OCI-LY3 (cell line): ENCODE data around the gene GRID1.

ENCODE experiments used
- H2AFZ ChIP-seq: fragments of 200-600, 300-600 bp; shearing (Covaris generic); 2 replicates; pipeline ENCODE4 v1.6.0; 2014; ENCODE audit warnings: antibody characterized with exemption, low read depth, low read length
- H3K27ac ChIP-seq: fragments of 200-600, 300-600 bp; sonication (generic); 2 replicates; pipeline ENCODE4 v1.5.1; 2014; ENCODE audit warnings: mild to moderate bottlenecking, low read length, moderate library complexity, mixed read lengths
- H3K27me3 ChIP-seq: fragments of 200-600, 300-600 bp; sonication (generic); 2 replicates; pipeline ENCODE4 v1.6.1; 2014; ENCODE audit warnings: low read depth, low read length, mixed read lengths
- H3K36me3 ChIP-seq: fragments of 200-600, 300-600 bp; sonication (generic); replicated peaks from 2 replicates; pipeline ENCODE3; 2014; ENCODE audit warnings: low read depth, low read length, mixed read lengths
- H3K4me1 ChIP-seq: fragments of 300-600, 200-600 bp; sonication (generic); 2 replicates; pipeline ENCODE4 v1.6.1; 2014; ENCODE audit warnings: low read length, mixed read lengths
- H3K4me2 ChIP-seq: fragments of 200-600, 300-600 bp; sonication (generic); 2 replicates; pipeline ENCODE4 v1.6.1; 2014; ENCODE audit warnings: low read length, mixed read lengths
- H3K4me3 ChIP-seq: fragments of 300-600, 200-600 bp; sonication (generic); 2 replicates; pipeline ENCODE4 v1.5.1; 2014; ENCODE audit warnings: antibody characterized with exemption, mild to moderate bottlenecking, low read length, moderate library complexity
- H3K79me2 ChIP-seq: fragments of 300-600, 200-600 bp; shearing (Covaris generic); 2 replicates; pipeline ENCODE4 v1.6.1; 2014; ENCODE audit warnings: mild to moderate bottlenecking, low read length, mixed read lengths
- H3K9ac ChIP-seq: fragments of 300-600, 200-600 bp; shearing (Covaris generic); 2 replicates; pipeline ENCODE4 v1.6.0; 2014; ENCODE audit warnings: mild to moderate bottlenecking, low read length, moderate library complexity
- H3K9me3 ChIP-seq: fragments of 200-600, 300-600 bp; shearing (Covaris generic); 2 replicates; pipeline ENCODE4 v1.6.1; 2014; ENCODE audit warnings: low read length, mixed read lengths; ENCODE audit not compliant: insufficient read depth
- H4K20me1 ChIP-seq: fragments of 200-600, 300-600 bp; sonication (generic); 2 replicates; pipeline ENCODE4 v1.6.1; 2016; ENCODE audit warnings: low read length, mixed read lengths; ENCODE audit not compliant: insufficient read depth
- CTCF ChIP-seq: fragments of 200-600, 300-600 bp; sonication (generic); IDR thresholded peaks from 2 replicates; pipeline ENCODE4 v1.5.1; 2014; ENCODE audit warnings: antibody characterized with exemption, low read length, low read depth
- EZH2phosphoT487 ChIP-seq: fragments of 200-600 bp; shearing (Covaris generic); IDR thresholded peaks from 2 replicates; pipeline ENCODE4 v1.6.1; 2018; ENCODE audit warnings: antibody characterized with exemption, mixed run types, low read depth

The GRID1 gene

GRCh38 chr10:86400705-86401587 is 34.4 kb upstream of the GRID1 start:
- peak overlapping the region; percentile 66 for H3K9ac ChIP-seq

GRCh38 chr10:86399879-86400704 is 33.5 kb upstream of the GRID1 start:
- H3K36me3 ChIP-seq = no peaks in the 10 kb centered on the region
- H3K79me2 ChIP-seq = no peaks in the 10 kb centered on the region
- TF ChIP-seq EZH2phosphoT487 (no peak), CTCF (peak; percentile 73)
- no peaks in the 10 kb centered on the region for H4K20me1 ChIP-seq
- H3K9ac ChIP-seq = peak overlapping the region; percentile 66
- H3K27ac ChIP-seq = peak overlapping the region; percentile 13; the same call in 1 of the 2 replicates
- peaks cover 9% of the 10 kb centered on the region for H3K4me1 ChIP-seq
- peak overlapping the region; percentile 84 for H2AFZ ChIP-seq
- H3K9me3 ChIP-seq = no peaks in the 10 kb centered on the region
- H3K27me3 ChIP-seq = no peaks in the 10 kb centered on the region
- H3K4me2 ChIP-seq = peak overlapping the region; percentile 80
- peak overlapping the region; percentile 92 for H3K4me3 ChIP-seq

More at GRCh38 chr10:86400705-86401587, 34.4 kb upstream of the GRID1 start:
- TF ChIP-seq EZH2phosphoT487 = no peak
- no peak for TF ChIP-seq CTCF
- Histone ChIP-seq H3K4me1 (peaks cover 7% of the 10 kb centered on the region), H3K79me2 (no peaks in the 10 kb centered on the region), H3K27me3 (no peaks in the 10 kb centered on the region), H2AFZ (peak overlapping the region; percentile 56), H3K27ac (no peak overlapping the region), H3K36me3 (no peaks in the 10 kb centered on the region), H4K20me1 (no peaks in the 10 kb centered on the region), H3K9me3 (no peaks in the 10 kb centered on the region), H3K4me3 (peak overlapping the region; percentile 92), H3K4me2 (peak overlapping the region; percentile 80)

- peak overlapping the region; percentile 27; the same call in 1 of the 2 replicates for H3K9ac ChIP-seq
- no peak overlapping the region for H3K27ac ChIP-seq
- H3K9me3 ChIP-seq = no peaks in the 10 kb centered on the region
- no peaks in the 10 kb centered on the region for H3K79me2 ChIP-seq
- H4K20me1 ChIP-seq = no peaks in the 10 kb centered on the region
- peak overlapping the region; percentile 80 for H3K4me2 ChIP-seq
- H3K27me3 ChIP-seq = no peaks in the 10 kb centered on the region
- TF ChIP-seq EZH2phosphoT487 (no peak), CTCF (no peak)
- H3K4me1 ChIP-seq = peaks cover 10% of the 10 kb centered on the region
- H3K4me3 ChIP-seq = peak overlapping the region; percentile 92
- H3K36me3 ChIP-seq = no peaks in the 10 kb centered on the region
- H2AFZ ChIP-seq = peak overlapping the region; percentile 84
Measured at GRCh38 chr10:86399514-86399878, 32.9 kb upstream of the GRID1 start.

GRCh38 chr10:86397120-86397519 is 30.5 kb upstream of the GRID1 start:
- H3K27ac ChIP-seq = no peak overlapping the region
- no peak overlapping the region for H3K4me3 ChIP-seq
- no peaks in the 10 kb centered on the region for H3K36me3 ChIP-seq
- TF ChIP-seq CTCF (no peak), EZH2phosphoT487 (no peak)
- no peaks in the 10 kb centered on the region for H3K9me3 ChIP-seq
- peaks cover 34% of the 10 kb centered on the region for H3K4me1 ChIP-seq
- no peaks in the 10 kb centered on the region for H3K79me2 ChIP-seq
- no peak overlapping the region for H3K4me2 ChIP-seq
- H3K27me3 ChIP-seq = no peaks in the 10 kb centered on the region
- no peak overlapping the region for H3K9ac ChIP-seq
- H4K20me1 ChIP-seq = no peaks in the 10 kb centered on the region
- H2AFZ ChIP-seq = no peak overlapping the region
